ENCODE measurements around the gene KRT84. TPM values are rescaled to one million over a fixed set of nuclear protein-coding genes. Genes with fewer than 3 reads are reported as not detected.

KRT84 gene
- total and polyA plus RNA-seq, 9 of the 15 experiments (the other 6 are each of a cell fraction or from before 2014, with no cell fraction given), result not detected

GRCh38 chr12:52337054-52337453 is 48.4 kb downstream of the KRT84 start (continued):
- TF ChIP-seq THAP12 (CRISPR knock-in tag; IDR thresholded peaks at IDR 0.05), result no peak
- no peak for TF ChIP-seq RUNX1 (IDR thresholded peaks at IDR 0.05; ENCODE audit: low read depth)
- TF ChIP-seq HMGXB4 (CRISPR knock-in tag; IDR thresholded peaks at IDR 0.05), result no peak
- no peak for TF ChIP-seq RBFOX2 (IDR thresholded peaks at IDR 0.05; ENCODE audit: low read depth, low read length)
- no peak for TF ChIP-seq ZNF282 (CRISPR knock-in tag; IDR thresholded peaks at IDR 0.05)
- TF ChIP-seq SMARCA4 (IDR thresholded peaks at IDR 0.05), result no peak
- TF ChIP-seq HDGF (IDR thresholded peaks at IDR 0.05), result no peak
- no peak for TF ChIP-seq OTX1 (CRISPR knock-in tag; IDR thresholded peaks at IDR 0.05)
- no peak for TF ChIP-seq ZBTB8A (IDR thresholded peaks at IDR 0.05; ENCODE audit: partially characterized antibody)
- TF ChIP-seq, protein P1, sequence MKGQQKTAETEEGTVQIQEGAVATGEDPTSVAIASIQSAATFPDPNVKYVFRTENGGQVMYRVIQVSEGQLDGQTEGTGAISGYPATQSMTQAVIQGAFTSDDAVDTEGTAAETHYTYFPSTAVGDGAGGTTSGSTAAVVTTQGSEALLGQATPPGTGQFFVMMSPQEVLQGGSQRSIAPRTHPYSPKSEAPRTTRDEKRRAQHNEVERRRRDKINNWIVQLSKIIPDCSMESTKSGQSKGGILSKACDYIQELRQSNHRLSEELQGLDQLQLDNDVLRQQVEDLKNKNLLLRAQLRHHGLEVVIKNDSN (CRISPR knock-in tag; IDR thresholded peaks at IDR 0.05), result no peak
- TF ChIP-seq, protein P2, sequence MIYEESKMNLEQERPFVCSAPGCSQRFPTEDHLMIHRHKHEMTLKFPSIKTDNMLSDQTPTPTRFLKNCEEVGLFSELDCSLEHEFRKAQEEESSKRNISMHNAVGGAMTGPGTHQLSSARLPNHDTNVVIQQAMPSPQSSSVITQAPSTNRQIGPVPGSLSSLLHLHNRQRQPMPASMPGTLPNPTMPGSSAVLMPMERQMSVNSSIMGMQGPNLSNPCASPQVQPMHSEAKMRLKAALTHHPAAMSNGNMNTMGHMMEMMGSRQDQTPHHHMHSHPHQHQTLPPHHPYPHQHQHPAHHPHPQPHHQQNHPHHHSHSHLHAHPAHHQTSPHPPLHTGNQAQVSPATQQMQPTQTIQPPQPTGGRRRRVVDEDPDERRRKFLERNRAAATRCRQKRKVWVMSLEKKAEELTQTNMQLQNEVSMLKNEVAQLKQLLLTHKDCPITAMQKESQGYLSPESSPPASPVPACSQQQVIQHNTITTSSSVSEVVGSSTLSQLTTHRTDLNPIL (CRISPR knock-in tag; IDR thresholded peaks at IDR 0.05), result no peak
- no peak for TF ChIP-seq NFIC (IDR thresholded peaks at IDR 0.05)
- TF ChIP-seq HNRNPH1 (optimal IDR thresholded peaks at IDR 0.05; ENCODE audit: low read depth, low read length), result no peak
- TF ChIP-seq BRD9 (IDR thresholded peaks at IDR 0.05; ENCODE audit: low read depth, partially characterized antibody), result no peak
- TF ChIP-seq NFE2L1 (tag; IDR thresholded peaks at IDR 0.05; ENCODE audit: borderline replicate concordance, low read depth), result 0 out of 2 replicates have a peak, but pooled peaks have one; percentile 26
- peak; percentile 50 for TF ChIP-seq ZNF316 (IDR thresholded peaks at IDR 0.05)
- no peak for TF ChIP-seq ZNF274 (IDR thresholded peaks at IDR 0.05; ENCODE audit: borderline replicate concordance, low read depth, low read length)
- TF ChIP-seq ZNF24 (IDR thresholded peaks at IDR 0.05), result no peak
- TF ChIP-seq, protein P3, sequence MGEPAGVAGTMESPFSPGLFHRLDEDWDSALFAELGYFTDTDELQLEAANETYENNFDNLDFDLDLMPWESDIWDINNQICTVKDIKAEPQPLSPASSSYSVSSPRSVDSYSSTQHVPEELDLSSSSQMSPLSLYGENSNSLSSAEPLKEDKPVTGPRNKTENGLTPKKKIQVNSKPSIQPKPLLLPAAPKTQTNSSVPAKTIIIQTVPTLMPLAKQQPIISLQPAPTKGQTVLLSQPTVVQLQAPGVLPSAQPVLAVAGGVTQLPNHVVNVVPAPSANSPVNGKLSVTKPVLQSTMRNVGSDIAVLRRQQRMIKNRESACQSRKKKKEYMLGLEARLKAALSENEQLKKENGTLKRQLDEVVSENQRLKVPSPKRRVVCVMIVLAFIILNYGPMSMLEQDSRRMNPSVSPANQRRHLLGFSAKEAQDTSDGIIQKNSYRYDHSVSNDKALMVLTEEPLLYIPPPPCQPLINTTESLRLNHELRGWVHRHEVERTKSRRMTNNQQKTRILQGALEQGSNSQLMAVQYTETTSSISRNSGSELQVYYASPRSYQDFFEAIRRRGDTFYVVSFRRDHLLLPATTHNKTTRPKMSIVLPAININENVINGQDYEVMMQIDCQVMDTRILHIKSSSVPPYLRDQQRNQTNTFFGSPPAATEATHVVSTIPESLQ (CRISPR knock-in tag; IDR thresholded peaks at IDR 0.05), result no peak
- TF ChIP-seq FOSL1 (tag; conservative IDR thresholded peaks at IDR 0.05), result 0 out of 2 replicates have a peak, but pooled peaks have one; percentile 12
- no peak for TF ChIP-seq PRMT5 (CRISPR knock-in tag; IDR thresholded peaks at IDR 0.05)
